NCI-H2107 treated with DMSO at 0.1 percent for 48 hours (cell line): ENCODE measurements around the gene EPN3.

ENCODE experiments used
- DNase-seq: peaks from one replicate; lab custom pipeline; 2025; ENCODE audit not compliant: unreplicated experiment; lab: John Stamatoyannopoulos, UW

Gene EPN3

GRCh38 chr17:50565402-50566350, 33.1 kb downstream of the EPN3 start:
- DNase-seq = no peak

DNA sequence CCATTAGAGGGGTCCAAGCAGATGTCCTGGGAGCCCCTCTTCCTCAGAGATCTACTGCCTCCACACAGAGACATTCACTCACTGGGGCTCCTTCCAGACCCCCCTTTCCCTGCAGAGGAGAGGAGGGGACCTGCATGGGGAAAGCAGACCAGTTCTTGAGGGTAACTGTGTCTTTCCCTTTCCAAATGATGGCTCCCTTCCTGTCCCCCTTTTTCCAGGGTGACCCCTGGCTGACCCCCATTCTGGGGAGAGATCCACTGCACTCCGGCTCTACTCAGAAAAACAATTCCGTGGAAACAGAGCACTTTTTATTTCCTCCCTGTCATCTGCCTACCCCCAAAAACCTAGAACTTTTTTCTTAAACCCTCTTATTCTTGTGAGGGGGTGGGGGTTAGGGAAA, 34.4 kb downstream of the EPN3 start:
- DNase-seq = no peak

DNA sequence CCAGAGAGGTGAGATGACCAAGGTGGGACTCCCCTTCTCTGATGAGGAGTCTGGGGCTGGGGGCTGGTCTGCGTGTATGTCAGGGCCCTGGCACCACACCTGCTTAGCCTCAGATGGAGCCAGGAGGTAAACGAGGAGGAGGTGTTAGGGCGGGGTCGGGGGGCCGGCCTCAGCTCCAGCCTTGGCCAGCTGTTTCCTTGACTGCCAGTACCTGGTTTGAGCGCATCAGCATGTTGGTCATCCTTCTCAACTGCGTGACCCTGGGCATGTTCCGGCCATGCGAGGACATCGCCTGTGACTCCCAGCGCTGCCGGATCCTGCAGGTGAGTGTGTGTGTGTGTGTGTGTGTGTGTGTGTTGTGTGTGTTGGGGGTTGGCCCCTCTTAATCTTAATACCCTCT, 36.1 kb downstream of the EPN3 start:
- DNase-seq = no peak

GRCh38 chr17:50569592-50569991, 37.1 kb downstream of the EPN3 start:
- no peak for DNase-seq

GRCh38 chr17:50570032-50570431, 37.5 kb downstream of the EPN3 start:
- no peak for DNase-seq

GRCh38 chr17:50570528-50570927, 38.0 kb downstream of the EPN3 start:
- DNase-seq = no peak

- no peak for DNase-seq
Measured at GRCh38 chr17:50571681-50572080, 39.1 kb downstream of the EPN3 start.

- no peak for DNase-seq
Measured at GRCh38 chr17:50572541-50572940, 40.0 kb downstream of the EPN3 start.

GRCh38 chr17:50573866-50574611, 41.5 kb downstream of the EPN3 start:
- no peak for DNase-seq

DNA sequence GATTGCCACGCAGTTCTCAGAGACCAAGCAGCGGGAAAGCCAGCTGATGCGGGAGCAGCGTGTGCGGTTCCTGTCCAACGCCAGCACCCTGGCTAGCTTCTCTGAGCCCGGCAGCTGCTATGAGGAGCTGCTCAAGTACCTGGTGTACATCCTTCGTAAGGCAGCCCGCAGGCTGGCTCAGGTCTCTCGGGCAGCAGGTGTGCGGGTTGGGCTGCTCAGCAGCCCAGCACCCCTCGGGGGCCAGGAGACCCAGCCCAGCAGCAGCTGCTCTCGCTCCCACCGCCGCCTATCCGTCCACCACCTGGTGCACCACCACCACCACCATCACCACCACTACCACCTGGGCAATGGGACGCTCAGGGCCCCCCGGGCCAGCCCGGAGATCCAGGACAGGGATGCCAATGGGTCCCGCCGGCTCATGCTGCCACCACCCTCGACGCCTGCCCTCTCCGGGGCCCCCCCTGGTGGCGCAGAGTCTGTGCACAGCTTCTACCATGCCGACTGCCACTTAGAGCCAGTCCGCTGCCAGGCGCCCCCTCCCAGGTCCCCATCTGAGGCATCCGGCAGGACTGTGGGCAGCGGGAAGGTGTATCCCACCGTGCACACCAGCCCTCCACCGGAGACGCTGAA, 43.2 kb downstream of the EPN3 start:
- peak; percentile 24 for DNase-seq

GRCh38 chr17:50576864-50577263, 44.3 kb downstream of the EPN3 start:
- DNase-seq = no peak

- DNase-seq = no peak
Measured at GRCh38 chr17:50577451-50577954, 45.0 kb downstream of the EPN3 start.

- DNase-seq = no peak
Measured at GRCh38 chr17:50578173-50578572, 45.6 kb downstream of the EPN3 start.

DNA sequence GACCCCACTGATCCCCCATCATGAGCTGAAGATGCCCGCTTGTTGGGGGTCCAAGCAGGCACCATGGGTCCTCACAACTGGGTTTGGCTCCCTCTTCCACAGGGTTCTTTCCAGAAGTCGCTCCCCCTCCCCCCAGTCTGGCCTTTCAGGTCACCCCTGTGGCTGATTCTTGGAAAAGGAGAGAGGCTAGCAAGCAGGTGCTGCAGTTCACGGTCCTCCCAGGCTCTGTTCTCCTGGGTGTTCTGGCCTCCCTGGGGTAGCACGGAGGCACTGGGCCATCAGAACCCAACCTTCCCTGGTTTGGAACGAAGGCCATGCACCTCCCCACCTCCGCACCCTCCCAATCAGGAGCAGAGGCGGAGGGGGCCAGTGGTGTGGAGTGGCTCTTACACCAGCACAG, 46.9 kb downstream of the EPN3 start:
- DNase-seq = no peak

- DNase-seq = no peak
Measured at GRCh38 chr17:50580646-50581045, 48.1 kb downstream of the EPN3 start.

DNA sequence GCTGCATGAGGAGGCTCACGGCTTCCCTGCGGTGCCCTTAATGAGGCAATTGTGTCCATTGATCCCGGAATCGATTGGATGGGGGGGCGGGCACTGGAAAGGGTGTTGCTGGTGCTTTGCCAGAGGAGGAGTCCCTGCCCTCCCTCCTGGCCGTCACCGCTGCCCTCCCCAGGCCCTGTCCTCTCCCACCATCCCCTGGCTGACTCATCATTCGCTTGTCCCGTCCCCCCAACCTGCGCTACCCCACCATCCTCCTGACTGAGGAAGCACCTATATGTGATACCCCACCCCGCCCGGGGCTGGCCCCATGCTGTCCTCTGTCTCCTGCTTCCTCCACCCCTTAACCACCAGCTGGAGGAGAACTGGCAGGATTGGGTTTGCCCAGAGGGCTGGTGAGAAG, 48.8 kb downstream of the EPN3 start:
- no peak for DNase-seq

- DNase-seq = no peak
Measured at GRCh38 chr17:50582741-50583140, 50.2 kb downstream of the EPN3 start.

GRCh38 chr17:50583641-50584040, 51.1 kb downstream of the EPN3 start:
- no peak for DNase-seq

- no peak for DNase-seq
Measured at GRCh38 chr17:50584116-50584515, 51.6 kb downstream of the EPN3 start.

DNA sequence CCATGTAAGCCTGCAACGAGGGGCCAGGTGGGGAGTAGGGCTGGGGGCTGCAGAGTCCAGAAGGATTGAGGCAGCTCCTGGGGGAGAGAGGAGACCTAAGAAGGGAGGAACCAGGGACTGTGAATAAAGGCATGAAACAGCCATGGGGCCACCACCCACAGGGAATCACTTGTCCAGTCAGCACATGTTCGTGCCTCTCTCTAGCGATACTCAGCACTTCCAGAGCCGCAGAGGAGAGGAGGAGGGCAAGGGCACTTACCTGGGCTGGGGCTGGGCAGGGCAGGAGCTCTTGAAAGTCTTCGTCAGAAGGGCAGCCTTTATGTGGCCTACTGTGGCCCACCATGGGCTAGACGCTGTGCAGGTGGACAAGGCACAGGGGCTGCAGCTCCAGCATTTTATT, 52.2 kb downstream of the EPN3 start:
- no peak for DNase-seq

DNA sequence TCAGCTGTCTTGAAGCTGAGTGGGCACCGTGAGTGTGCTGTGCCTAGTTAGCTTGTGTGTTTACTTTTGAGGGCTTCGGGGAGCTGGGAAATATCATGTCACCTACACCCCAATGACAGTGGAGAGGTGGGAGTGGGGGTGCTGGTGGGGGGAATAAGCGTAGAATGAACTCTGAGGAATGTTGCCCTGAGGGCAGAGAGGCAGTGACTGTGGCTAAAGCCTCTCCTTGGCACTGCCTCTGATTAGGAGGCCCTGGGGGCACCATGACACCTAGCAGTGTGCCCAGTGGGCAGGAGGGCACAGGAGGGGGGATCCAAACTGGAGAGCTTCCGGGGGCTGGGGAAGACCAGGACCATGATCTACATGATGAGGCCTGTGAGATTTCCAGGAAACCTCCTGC, 52.8 kb downstream of the EPN3 start:
- DNase-seq = no peak

DNA sequence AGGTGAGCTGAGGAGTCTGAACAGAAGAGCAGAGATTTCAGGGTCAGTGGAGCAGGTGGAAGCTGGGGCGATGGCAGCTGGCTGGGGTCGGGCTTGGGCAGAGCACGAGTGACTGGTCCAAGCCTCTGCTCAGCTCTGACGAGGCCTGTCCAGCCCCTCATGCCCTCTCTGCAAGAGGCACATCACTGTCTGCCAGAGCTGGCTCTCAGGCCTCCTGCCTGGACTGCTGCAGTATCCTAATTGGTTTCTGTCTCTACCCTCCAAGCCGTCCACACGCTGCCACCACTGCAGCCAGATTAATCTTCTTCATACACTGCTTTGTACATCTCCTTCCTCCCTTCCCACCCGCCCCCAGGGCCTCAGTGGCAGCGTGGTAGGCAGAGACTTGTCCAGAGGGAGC, 53.4 kb downstream of the EPN3 start:
- no peak for DNase-seq
